Stimulated activated CD4-positive, alpha-beta T cell treated with anti-CD3 and anti-CD28 coated beads, TNF-alpha, amount 100 ng/mL, for 4 hours (primary cell): Measurements from ENCODE around the gene GRIFIN.
A peak's percentile ranks its signal among the peaks of the same experiment; 100 is the strongest.

Source experiments
- DNase-seq, 3 experiments: peaks; one replicate each; pipeline ENCODE4 v3.0.0-alpha.2; 2020; ENCODE audit warnings: low read depth in 3 of 3

Gene GRIFIN

GRCh38 chr7:2476298-2476697 lies at the start of gene GRIFIN:
Gene GRIFIN, minus strand, starts transcription at chr7:2476398. Its CDS starts 15 bp downstream, at chr7:2476383.
- no peak for DNase-seq

GRCh38 chr7:2524808-2525657 lies 48.8 kb upstream of the GRIFIN start:
- no peak for DNase-seq

GRCh38 chr7:2523941-2524807 lies 48.0 kb upstream of the GRIFIN start:
- no peak for DNase-seq

- no peak for DNase-seq
Measured at GRCh38 chr7:2523461-2523936, 47.3 kb upstream of the GRIFIN start.

GRCh38 chr7:2522780-2523433 lies 46.7 kb upstream of the GRIFIN start:
- DNase-seq: no peak

- peak in 2 of 3 experiments; percentile 58 to 68 for DNase-seq
Measured at GRCh38 chr7:2521952-2522591, 45.9 kb upstream of the GRIFIN start.

GRCh38 chr7:2521341-2521745 lies 45.1 kb upstream of the GRIFIN start:
- DNase-seq: no peak

- DNase-seq: no peak
Measured at GRCh38 chr7:2520761-2521290, 44.6 kb upstream of the GRIFIN start.

GRCh38 chr7:2520131-2520760 lies 44.0 kb upstream of the GRIFIN start:
- no peak for DNase-seq

GRCh38 chr7:2519119-2519930 lies 43.1 kb upstream of the GRIFIN start, which contains the start of gene LFNG:
Gene LFNG, plus strand, starts transcription at chr7:2519774. Its CDS starts 88 bp downstream, at chr7:2519862.
- DNase-seq: peak; percentile 71 to 77 (median 72)

GRCh38 chr7:2518737-2519118 lies 42.5 kb upstream of the GRIFIN start:
- no peak for DNase-seq

- DNase-seq: no peak
Measured at GRCh38 chr7:2517678-2518507, 41.7 kb upstream of the GRIFIN start.

GRCh38 chr7:2517026-2517425 lies 40.8 kb upstream of the GRIFIN start:
- no peak for DNase-seq

- DNase-seq: no peak
Measured at GRCh38 chr7:2516194-2516555, 40.0 kb upstream of the GRIFIN start.

GRCh38 chr7:2515424-2516193 lies 39.4 kb upstream of the GRIFIN start:
- DNase-seq: no peak

- DNase-seq: no peak
Measured at GRCh38 chr7:2514473-2515423, 38.5 kb upstream of the GRIFIN start.

- no peak for DNase-seq
Measured at GRCh38 chr7:2513702-2514101, 37.5 kb upstream of the GRIFIN start.
